Measurements from ENCODE around the gene CLRN1.

GRCh38 chr3:151015181-151015580 is 42.7 kb upstream of the CLRN1 start:
- no peak for TF ChIP-seq CTCF (IDR thresholded peaks at IDR 0.05; ENCODE audit: poor library complexity)
- no peak for TF ChIP-seq EZH2 (IDR thresholded peaks at IDR 0.05; ENCODE audit: borderline replicate concordance)
- no peak for TF ChIP-seq EZH2phosphoT487 (IDR thresholded peaks at IDR 0.05; ENCODE audit: low read depth, severe bottlenecking, unreplicated experiment)

Measured in hepatocyte (in vitro differentiated cells).